ENCODE data around the gene PNPLA5.

Gene PNPLA5

DNA sequence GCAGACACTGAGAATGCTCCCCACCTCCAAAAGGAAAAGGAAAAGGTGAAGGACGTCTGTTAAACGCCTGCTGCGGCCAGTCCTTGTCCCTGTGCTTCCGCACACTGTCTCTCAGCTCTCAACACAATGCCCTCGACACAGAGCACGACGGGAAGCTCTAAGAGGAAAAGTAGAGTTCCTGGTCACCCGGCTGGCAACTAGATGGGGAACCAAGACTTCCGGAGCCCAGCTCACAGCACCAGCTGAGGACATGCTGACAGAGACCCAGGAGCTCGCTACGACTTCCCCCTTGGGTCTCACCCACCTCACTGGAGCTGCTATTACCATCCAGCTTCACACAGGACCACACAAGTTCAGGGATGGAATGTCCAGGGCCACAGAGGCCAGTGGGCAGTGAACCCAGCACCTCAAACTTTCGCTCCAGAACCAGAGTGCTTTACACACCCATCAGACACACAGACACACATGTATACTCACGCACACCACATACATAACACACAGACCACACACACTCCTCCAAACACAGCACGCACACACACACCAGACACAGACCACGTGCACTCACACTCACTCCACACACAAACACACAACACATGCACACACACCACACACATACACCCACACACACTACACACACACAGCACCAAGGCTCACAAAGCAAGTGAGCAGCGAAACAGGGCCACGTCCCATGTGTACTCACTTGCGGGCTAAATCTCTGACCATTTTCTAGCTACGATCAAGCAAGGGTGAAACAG is 39.1 kb downstream of the PNPLA5 start:
- no peak for DNase-seq

DNA sequence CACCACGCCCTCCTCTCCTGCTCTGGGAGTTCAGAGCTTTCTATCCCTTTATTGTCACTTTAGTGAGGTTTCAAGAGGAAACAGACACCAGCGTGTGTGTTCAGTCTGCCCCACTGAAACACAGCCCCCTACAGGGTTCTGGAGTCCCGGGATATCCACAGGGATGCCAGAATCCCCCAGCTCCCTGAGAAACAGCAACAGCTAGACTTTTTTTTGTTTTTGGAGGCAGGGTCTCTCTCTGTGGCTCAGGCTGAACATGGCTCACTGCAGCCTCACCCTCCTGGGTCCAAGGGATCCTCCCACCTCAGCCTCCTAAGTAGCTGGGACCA is 39.9 kb downstream of the PNPLA5 start:
- DNase-seq: no peak

DNA sequence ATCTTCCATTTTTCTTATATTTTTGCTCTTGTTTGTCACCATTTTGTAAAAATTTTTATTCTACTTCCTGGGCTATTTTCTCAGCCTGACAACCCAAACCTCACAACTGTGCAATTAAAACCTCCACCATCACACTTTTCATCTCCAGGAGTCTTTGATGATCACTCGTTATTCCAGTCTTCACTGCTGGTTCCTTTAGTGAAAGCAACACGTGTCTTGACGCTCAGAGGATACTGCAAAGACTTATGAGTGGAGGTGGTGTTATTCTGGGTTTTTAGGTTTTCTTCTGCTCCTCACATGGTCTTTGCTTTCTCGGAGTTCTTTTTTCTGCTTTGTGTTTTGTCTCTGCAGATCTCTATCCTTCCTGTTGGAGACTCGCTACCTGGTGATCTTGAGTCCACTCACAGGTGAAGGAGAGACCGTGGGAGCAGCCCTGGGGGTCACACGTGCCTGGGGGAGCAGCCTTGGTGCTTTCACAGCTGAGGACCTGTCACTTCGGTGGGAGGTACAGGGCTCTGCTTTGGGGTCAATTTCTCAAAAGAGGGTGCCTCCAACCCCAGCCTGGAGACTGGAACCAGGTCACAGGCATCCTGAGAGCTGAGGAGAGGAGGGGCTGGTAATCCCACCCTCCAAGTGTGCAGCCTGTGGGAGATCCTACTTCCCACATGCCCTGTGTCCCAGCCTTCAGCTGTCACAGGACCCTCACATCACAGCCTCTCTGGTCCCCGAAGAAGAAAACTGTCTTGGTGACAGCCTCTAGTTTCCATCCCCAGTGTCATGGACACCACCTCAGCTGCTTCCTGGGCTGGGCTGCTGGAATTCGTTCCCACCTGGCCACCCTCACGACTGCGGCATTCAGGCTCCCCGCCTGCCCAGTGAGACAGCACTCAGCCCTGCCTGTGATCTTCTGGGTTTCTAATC is 40.5 kb downstream of the PNPLA5 start:
- DNase-seq: no peak

DNA sequence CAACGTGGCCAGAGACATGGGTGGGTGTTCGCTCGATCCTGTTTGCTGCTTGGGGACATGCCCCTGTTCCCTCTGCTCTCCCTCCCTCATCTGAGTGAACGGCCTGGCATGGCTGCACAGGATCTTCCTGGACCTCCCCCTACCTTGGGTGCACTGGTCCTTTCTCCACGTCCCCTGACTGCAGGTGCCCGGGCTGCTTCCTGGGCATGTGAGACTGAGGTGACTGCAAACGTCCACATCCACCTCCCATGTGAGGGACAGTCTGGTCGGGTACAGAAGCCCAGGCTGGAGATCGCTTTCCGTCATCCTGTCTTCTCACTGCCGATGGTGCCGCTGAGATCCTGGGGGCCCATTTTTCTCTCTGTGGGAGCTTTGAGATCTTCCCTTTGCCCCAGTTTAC is 41.3 kb downstream of the PNPLA5 start:
- DNase-seq: no peak

DNA sequence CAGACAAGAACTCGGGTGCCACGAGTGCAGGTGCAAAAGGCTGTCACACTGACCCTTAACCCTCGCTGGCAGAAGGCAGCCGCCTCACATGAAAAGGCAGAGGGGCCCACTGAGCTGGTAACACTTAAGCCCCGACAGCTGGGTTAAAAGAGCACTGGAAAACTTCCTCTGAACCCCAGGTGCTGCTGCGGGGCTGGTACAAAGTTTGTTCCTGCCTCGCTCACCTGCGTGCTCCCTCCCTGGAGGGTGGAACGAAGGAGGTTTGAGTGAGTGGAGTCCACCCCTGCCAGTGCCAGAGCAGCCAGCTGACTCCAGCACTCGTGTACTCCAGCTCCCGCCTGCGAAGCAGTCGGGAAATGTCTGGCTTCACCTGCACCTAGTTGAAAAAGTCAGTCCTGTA is 42.1 kb downstream of the PNPLA5 start:
- no peak for DNase-seq

DNA sequence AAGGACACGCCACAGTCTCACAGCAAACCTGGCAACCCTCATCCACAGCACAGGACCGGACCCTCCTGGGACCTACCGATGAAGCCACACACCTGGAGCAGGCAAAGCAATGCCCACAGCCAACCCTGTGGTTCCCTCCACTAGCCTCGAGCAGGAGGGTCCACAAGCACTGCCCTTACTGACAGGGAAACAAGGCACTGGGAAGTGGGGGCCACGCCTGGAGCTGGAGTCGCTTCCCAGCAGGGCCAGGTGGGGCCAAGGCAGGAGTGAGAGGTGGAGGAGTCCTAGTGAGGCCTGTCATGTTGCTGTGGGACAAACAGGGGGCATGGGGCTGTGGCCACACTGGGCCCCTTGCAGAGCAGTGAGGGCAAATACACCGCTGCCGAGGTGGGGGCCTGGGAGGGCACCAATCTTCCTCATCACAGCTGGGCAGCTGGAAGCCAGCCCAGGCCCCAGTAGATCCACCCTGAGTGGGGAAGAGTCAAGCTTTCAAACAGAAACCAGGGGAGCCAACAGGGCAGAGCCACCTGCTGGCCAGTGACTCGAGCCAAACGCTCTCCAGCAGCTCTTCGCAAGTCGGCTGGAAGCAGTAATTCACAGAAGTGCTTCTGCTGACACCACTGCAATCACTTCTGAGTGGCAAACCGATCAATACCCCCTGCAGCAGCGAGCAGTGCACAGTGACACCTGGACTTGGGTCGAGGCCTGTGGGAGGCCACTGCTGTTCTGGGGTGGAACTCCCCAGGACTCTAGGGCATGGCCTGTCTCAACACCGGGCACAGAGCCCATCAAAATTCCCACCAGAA is 43.2 kb downstream of the PNPLA5 start:
- DNase-seq: no peak

DNA sequence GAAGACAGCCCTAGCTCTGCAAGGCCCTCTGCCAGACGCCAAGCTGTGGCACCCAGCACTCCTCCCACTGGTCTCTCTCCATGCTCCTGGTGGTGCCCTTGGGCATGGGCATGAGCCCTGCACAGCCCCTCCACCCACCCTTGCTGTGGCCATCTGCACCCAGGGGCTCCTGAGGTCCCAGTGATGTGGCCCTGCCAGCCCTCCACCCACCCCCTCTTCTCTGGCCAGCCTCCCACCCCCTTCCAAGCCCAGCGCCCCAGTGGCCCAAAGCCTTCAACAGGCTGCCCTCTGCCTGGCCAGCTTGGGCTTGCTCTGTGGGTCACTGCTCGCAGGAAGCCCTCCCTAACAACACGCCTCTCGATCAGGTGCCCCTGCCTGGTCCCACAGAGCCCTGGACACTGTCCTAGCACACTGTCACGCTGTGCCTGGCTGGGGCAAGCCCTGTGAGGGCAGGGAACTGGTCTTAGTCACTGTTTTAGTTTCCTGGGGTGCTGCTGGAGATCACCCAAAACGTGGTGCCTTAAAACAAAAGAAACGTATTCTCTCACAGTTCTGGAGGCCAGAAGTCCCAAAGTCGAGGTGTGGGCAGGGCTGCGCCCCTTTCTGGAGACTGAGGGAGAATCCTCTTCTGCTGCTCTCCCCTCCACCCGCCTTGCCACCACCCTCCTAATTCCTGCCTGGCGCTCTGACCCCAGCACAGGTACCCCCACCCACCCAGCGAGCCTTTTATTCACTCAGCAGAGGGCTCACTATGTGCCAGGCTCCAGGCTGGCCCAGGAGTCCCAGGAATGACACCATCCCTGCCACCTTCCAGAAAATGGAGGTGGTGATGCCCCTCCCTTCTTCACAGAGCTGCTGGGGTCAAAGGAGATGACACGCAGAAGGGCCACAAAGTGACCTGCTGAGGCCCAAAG is 44.2 kb downstream of the PNPLA5 start:
- DNase-seq: no peak

DNA sequence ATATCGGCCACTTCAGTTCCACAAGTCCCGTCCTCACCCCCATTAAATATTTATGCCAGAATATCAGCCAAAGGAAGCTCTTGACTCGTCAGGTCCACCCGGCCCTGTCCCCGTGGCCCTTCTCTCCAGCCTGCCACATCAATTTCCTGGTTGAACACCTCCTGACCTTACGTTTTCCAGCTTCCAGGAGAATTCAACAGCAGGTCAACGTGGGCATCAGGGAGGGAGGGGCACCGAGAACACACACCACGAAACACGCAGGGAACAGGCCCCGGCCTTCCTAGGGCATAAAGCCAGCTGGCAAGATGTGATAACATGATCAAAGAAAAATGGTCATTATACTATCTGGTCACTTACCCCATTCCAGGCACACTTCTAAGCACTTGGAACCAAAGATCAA is 44.8 kb downstream of the PNPLA5 start:
- no peak for DNase-seq

DNA sequence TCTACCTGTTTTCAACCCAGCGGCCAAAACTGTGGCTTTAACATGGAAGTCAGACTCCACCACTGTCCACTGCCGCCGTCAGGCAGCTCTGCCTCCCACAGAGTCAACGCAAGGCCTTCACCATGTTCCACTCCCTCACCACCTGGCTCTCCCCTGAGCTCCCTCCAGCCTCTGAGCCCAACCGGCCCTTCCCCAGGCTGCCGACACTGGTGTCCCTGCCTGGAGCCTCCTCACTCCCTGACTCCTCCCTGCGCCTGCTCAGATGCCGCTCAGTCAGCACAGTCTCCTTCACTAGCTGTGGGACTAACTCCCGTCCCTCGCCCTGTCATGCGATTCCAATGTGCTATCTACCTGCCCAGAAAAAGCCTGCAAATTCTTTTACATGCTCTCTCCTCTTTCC is 45.8 kb downstream of the PNPLA5 start:
- no peak for DNase-seq

DNA sequence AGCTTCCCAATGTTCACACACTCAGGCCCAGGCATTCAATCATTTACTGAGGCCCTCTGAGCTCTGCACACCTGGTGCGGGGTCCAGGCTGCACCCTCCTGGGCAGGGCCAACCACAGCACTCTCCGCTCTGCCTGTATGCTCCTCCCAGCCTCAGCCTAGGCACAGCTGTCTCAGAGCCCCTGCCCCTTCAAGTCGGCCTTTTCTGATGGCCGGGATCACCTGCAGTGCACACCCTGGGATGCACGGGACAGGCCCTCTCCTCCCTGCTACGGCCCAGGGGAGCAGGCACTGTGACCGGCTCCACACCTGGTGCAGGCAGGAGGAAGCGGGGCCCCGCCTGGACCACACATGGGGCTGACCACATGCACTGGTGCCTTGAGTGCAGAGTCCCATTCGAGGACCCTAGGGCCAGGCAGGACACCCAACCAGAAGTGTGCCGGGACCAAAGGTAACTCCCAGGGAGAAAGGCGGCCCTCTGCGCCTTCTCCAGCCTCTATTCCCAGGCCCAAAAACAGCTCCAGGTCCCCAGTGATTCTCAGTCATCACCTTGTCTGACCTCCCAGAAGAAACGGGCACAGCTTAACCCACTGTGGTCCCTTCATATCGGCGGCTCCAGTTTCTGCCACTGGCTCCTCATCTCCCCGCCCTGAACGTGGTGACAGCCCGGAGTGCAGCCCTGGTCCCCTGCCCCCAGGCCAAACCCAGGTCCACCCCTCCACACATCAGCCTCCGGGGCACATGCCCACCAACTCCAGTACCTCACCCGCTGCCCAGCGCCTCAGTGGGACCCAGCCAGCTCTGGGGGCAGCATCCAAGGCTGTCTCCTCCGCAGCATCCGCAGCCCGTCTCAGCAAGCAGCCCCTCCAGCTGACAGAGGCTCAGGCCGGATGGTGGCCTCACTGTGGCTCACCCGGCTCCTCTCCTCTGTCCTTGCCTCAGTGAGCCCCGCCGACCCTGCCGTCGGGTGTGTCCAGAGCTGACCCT is 47.0 kb downstream of the PNPLA5 start:
- DNase-seq: no peak

DNA sequence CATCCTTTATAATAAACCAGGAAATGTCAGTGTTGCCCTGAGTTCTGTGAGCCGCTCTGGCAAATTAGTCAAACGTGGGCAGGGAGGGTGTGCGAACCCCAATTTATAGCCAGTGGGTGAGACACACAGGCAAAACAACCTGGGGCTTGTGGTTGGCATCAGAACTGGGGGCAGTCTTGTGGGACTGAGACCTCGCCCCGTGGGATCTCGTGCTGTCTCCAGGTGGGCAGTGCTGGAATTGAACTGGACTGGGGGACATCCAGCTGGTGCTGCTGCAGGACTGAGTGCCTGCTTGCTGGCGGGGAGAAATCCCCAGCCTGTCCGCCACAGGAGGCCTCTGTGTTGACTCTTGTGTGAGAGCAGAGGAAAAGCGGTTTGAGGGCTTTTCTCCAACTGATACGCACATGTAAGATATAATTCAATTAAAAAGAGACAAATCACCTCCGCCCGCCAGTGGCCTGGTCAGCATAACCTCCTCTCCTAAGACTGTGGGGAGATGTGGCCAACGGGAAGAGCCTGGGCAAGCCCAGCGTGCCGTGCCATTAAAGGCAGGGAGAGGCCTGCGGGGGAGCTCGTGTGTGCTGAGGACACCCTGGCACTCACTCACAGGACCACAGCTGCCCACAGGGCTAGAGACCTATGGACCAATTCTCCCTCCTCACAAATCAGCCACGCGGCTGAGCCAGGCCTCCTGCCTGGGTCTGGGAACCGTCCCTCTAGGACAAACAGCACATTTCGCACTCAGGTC is 47.9 kb downstream of the PNPLA5 start:
- no peak for DNase-seq

DNA sequence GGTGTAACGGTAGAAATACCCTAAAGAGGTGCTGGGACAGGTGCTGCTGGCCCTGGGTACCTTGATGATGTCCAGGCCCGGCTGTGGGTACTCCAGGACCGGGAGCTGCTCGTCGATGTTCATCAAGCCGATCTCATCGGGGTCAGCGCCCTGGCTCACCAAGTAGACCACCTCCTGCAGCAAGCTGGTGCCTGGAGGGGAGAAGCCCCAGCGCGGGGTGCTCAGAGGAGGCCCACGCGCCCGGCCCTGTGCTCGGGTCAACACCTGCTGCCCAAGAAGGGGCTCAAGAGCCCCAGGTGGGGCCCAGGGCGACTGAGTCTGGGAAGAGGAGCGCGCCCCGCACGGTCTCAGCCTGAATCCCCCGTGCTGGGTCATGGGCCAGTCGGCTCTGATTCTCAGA is 50.1 kb downstream of the PNPLA5 start:
- DNase-seq: no peak

DNA sequence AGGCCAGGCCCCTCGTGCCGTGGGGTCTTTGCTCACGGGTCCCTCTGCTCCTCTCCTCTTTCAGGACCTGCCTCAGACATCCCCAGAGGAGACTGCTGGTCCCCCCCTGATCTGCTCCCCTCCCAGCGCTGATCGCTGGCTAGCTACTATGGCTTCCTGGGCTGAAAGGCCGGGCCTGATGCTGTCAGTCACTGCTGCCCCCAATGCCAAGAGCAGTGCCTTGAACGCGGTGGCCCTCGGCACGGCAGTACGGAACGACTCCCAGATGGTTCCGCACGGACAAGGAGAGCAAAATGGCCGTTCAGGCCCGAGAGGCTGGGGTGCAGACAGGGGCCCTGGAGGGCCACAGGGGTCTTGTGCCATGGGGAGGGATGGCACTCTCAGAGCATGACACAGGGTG is 51.0 kb downstream of the PNPLA5 start:
- DNase-seq: no peak

DNA sequence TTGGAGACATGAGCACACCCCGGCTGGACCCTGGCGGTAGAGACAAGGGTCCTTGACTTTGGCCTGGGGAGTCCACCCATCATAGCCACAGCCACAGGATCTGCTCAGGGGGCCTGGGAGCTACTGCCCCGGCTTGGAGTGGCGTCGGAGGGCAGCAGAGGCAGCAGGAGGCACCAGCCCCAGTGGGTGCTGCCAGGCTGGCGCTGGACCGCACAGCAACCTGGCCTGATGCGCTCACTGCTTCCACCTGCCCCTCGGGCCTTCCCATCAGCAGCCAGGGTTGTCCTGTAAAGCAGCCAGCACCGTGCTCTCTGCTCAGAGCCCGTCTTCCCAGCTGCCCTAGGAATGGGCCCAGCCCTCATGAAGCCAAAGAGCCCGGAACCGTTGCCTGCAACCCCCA is 51.4 kb downstream of the PNPLA5 start:
- DNase-seq: no peak

DNA sequence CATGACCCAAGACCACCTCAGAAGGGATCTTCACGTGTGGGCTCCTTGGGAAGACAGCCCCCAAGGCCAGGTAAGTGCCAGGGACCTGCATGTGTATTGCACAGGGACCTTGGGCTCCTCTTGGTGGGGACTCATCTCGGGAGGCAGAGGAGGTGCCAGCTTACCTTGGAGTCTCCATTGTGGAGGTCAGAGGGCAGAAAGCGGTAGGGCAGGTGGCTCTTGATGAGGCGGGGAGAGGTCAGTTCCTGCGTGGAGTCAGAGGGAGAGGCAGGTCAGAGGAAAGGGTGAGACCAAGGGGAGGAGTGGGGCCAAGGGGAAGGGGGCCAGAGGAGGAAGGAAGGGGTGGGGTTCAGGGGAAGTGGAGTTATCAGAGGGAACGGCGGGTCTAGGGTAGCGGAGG is 52.0 kb downstream of the PNPLA5 start:
- no peak for DNase-seq

DNA sequence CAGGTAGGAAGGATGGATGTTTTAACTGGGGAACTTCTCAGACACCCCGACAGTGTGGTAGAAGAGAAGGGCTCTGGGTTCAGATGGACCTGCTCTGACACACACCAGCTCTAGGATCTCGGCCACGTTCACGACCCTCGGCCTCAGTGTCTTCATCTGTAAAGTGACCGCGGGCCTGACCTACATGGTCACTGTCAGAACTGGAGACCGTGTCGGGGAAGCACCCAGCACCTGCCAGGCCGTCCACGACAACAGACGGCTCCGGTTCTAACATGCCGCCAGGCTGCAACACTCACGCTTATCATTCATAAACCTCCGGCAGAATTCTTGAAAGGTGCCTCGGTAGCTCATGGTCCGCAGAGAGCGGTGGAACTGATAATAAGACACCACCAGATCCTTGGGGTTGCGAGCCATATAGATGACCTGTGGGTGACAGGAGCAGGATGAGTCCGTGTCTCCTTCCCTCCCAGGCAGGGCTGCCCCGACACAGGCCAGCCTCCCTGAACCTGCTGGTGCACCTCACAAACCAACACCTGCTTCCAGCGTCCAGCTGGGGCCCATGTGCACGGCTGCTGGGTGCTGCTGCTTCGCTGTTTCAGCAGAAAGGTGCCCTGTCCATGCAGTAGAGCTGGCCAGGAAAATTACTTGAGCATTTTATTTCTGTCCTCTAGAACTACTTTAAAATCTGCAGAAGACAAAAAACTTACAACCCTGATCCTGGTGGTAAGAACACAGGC is 53.1 kb downstream of the PNPLA5 start:
- no peak for DNase-seq

DNA sequence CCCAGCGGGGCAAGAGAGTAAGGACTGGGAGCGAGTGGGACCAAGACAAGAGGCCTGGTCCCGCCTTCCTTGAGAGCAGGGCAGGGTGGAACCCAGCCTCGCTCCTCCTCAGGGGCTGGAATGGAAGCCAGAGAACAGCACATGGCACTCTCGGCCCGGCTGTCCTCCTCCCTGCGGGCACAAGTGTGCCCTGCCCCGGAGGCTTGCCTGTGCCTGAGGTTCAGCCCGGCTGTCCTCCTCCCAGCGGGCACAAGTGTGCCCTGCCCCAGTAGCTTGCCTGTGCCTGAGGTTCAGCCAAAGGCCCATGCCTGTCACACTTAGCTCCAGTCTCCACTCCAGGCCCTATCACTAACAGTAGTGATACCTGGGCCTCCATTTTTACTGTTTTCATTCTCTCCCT is 53.7 kb downstream of the PNPLA5 start:
- DNase-seq: no peak

DNA sequence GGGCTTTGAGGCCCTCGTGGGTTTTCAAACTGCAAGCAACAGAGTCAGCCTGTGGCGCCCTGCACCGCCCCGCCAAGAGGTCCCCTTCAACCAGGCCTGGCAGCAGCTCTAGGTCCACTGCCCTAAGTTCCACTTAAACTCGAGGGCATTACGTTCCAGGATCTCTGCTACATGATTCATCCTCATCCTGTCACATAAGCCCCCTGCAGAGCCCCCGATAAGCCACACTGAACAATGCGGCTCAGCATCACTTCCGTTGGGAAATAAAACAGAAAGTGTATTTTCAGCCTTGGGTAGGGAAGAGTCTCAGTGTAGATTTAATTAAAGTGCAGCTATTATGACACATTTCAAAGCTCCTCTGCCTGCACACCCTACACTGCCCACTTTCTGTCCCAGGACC is 54.1 kb downstream of the PNPLA5 start:
- no peak for DNase-seq

DNA sequence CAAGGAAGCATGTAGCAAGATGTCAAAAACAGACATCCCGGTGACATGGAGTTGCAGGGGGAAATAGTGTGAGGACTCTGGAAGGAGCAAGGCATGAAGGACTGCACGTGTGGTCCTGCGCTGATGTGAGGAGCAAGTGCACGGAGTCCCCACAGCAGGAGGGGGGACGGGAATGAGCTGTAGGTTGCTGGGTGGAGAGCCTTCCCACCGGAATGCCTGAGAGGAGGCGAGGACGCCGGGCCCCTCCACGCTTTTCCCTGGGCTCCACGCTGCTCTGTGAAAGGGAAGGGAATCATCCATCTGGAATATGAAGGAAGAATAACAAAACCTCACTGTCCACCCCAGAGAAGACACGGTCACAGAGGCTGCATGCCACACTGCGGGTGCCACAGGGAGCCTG is 56.1 kb downstream of the PNPLA5 start:
- no peak for DNase-seq

DNA sequence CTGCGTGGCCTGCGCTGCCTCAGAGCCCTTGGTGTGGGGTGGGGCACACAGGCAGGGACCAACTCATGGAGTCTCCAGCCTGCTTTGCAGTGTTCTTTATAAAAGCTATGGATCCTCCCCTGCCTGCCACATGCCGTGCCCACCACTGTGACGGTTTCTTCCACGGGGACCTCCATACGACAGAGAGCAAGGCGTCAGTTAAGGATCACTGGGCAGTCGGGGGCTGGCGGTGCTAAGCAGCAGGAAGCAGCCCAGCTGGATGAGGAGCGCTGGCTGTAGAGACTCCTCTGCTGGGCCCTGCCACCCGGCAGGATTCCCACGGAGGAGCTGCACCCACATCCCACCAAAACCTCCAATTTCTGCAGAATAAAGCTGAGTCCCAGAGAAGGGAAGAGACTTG is 56.6 kb downstream of the PNPLA5 start:
- DNase-seq: no peak
